NCI-H128 (cell line): ENCODE data around the gene ABCA3.
"Not testable (repeated sequence)": the region's sequence is repeated elsewhere in the genome, so short reads cannot be mapped to it uniquely, and the experiment has no call there.

Experiments
- DNase-seq: peaks from one replicate; lab custom pipeline; 2025; ENCODE audit not compliant: unreplicated experiment; lab: John Stamatoyannopoulos, UW

ABCA3 gene

GRCh38 chr16:2282262-2282661, 58.3 kb downstream of the ABCA3 start:
- DNase-seq, result no peak

- DNase-seq, result no peak
Observed at GRCh38 chr16:2280981-2281542, 59.5 kb downstream of the ABCA3 start.

- no peak for DNase-seq
Observed at GRCh38 chr16:2280461-2280860, 60.1 kb downstream of the ABCA3 start.

GRCh38 chr16:2278956-2279800, 61.4 kb downstream of the ABCA3 start:
- DNase-seq, result no peak

- no peak for DNase-seq
Observed at GRCh38 chr16:2278272-2278608, 62.3 kb downstream of the ABCA3 start.

DNA sequence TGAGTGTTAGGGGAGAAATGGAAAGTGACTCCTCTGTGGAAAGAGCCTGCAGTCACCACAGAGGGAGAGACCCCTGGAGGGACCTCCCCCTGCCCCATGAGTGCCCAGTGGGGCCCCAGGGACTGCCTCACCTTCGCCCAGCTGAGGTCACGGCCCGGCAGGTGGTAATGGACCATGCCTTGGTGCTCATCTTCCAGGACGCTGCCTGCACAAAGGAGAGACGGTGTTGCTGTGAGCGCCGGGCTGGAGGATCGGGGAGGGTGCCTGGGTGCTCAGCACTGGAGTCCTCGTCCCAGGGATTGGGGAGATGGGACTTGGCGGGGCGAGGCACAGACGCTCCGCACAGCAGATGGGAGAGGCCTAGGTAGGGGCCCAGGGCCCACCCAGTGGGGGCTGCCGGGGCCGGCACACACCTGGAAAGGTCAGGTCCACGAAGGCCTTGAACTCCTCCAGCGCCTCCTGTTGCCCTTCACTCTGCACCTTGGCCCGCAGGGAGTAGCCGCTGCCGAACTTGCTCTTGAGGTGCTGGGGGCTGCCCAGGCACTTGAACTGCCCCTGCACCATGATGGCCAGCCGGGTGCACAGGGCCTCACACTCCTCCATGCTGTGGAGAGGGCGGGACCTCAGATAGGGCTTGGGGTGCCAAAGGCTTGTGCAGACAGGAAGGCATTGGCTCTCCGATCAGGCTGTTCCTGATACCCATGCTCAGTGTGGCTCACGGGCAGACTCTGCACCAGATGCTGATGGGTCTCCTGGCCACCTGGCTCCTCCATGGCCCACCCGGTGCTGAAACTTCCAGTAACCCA, 62.9 kb downstream of the ABCA3 start:
- no peak for DNase-seq

DNA sequence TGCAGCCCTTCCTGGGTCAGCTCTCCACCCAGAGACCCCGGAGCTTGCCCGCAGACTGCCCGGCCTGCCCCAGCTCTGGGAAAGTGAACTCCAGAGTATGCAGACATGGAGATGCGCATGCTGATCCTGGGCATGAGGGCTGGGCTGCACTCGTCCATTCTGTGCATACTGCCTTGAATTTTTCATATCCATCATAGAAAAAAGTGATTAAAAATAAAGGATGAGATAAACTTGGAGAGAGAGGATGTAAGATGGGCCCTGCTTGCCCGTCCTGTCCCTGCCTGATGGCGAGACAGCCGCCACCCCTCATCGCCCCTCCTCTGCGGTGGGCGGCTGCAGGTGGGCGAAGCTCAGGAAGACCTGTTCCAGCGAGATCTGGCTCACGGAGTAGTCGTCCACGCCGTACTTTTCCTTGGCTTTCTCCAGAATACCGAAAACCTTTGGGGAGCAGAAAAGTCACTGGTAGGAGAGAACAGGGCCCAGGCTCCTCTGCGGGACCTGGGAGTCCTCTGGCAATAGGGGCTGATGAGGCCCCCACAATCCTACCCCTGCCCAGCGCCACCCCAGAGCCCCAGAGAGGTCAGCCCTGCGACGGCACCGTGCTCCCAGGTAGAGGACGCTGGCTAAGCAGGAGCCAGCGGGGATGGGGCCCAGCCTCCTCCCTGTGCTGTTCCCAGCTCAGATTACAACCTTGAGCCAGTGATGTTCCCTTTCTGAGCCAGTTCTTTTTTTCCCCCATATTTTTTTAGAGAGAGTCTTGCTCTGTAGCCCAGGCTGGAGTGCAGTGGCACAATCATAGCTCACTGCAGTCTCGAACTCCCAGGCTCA, 63.9 kb downstream of the ABCA3 start:
- DNase-seq, result no peak

DNA sequence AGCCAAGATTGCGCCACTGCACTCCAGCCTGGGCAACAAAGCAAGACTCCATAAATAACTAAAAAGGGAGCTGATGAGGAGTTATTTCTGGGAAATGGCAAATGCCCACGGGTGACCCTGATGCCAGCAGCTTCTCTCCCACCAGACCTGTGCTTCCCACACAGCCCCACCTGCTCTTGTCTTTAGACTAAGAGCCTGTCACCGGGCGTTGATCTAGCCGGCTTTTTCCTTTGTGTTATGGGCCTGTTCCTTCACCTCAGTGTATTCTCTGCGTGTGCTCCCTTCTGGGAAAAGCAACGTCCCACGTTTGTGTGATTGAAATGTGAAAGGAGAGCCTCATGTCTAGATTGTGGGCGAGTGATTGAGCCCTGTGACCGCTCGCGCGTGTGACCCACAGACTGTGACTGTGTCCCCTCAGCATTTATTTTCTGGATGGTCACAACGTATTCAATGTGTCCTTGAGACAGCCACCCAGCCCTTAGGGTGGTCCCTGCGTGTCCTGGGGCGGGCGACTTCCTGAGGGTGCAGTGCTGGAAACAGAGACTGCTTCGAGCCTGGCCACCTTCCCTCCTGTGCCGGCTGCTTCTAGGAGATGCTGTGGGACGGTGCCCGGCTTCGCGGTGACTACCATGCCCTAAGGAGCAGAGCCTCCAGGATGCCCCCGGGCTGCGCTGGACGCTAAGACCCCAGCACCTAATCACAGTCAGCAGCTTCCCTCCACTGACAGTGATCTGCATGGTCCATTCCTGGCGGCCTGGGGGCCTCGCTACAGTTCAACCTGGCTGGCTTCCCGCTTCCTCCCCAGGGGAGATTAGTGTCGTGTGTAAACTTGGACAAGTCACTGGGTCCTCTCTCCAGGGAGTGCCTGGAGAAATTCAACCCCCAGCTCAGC, 64.8 kb downstream of the ABCA3 start:
- DNase-seq, result no peak

GRCh38 chr16:2273931-2274330, 66.6 kb downstream of the ABCA3 start:
- no peak for DNase-seq

GRCh38 chr16:2273484-2273883, 67.0 kb downstream of the ABCA3 start:
- no peak for DNase-seq

- no peak for DNase-seq
Observed at GRCh38 chr16:2271848-2272461, 68.6 kb downstream of the ABCA3 start.

DNA sequence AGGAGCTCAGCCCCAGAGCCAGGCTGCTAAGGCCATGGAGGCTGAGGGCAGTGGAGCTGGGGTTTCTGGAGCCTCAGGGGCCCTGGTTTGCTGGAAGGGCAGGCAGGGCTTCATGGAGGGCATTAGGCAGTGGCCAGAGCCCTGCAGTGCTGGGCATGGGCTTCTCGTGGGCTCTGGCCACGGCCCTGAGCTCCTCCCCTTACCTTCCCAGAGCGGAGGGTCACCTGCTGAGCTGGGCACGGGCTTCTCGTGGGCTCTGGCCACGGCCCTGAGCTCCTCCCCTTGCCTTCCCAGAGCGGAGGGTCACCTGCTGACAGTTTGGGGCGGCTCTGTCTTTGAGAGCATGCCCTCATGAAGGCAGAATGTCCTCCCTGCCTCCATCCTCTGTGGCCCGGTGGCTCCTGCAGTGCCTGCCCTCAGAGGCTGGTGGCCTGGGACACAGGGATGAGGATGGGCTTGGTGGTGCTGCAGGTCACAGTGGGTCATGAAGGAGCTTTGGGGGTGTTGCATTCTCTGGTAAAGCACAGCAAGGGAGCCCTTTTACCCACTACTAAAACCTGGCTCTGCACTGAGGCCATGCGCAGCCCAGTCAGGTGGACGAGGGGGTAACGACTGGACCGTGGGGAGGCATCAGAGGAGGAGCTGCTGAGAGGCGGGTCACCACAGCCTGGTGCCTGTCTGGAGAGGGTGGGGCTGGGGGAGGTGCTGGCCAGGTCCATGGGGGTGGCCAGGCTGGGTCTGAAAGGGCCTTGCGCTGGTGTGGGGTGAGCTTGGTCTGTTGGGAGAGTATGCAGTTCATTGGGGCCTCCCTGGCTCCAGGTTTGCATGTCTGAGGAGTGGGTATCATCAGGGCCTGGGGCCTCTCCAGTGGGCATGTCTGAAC, 69.7 kb downstream of the ABCA3 start:
- no peak for DNase-seq

DNA sequence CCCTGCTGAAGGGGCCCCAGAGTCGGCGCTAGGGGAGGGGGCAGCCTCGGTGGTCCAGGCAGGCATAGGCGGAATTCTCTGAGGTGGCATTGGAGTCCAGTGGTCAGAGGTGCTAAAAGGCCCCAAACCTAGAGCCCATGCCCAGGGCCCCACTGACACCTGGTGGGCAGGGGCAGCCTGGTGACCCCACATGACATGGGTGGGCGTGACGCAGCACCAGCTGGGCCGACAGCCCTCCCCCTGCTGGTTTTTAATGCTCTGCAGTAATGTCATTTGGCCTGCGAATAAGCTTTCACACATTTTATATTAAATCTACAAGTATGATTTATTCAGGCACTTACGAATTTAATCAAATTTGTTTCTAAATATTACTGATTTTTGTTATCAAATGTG, 70.5 kb downstream of the ABCA3 start:
- DNase-seq, result no peak

GRCh38 chr16:2267913-2268666, 72.4 kb downstream of the ABCA3 start, which contains the start of gene RNPS1:
Gene RNPS1 (minus strand): TSS chr16:2268126. CDS start chr16:2264643, 3,483 bp downstream.
- peak; percentile 79 for DNase-seq

DNA sequence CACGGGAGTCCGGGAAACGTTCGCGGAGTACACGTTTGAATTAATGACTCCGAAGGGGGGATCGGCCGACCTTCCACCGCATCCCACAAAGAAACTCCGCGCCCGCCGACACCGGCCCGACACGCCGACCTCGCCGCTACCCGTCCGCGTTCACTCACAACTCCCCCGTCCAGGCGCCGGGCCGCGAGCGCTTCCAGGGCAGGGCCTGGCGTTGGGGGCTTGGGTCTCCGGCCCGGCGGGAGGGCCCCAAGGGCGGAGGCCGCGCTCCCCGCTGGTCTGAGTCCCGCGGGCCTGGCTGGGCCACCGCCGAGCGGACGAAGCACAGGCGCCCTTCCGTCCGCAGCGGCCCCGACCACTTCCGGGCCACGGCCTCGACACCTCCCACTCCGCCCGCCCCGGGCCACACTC, 73.0 kb downstream of the ABCA3 start:
- DNase-seq, result not testable (repeated sequence)

DNA sequence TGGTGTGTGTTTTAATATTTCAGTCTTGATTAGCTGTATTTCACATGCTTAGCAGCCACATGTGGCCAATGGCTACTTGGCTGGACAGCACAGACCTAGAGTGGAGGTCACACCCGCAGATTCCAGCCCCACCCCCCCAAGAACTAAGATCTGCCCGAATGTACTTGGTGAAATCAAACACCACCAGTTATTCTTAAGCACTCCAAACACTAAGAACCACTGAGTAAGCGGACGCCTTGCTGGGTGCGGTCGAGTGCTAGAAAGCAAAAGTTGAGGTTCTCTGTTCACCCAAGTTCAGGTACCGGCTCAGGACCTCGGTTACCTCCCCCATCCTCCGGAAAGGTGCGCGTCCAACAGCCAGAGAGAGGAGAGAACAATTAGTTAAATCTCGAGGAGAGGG, 73.6 kb downstream of the ABCA3 start:
- not testable (repeated sequence) for DNase-seq

DNA sequence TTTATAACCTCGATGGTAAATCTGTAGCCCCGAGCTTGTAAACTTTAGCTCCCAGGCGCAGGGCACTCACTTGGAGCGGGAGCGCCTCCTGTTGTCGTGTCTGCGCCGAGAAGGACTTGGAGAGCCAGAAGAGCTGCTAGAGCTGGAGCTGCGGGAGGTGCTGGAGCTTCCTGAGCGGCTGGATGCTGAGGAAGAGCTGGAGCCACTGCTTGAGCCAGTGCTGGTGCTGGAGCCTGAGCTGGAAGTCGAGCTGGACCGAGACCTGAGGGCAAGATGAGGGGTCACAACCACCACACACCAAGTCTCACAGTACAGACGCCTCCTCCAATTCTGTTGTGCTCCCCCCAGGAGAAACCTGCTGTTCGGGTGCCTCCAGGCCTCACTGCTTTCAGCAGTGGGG, 77.5 kb downstream of the ABCA3 start:
- not testable (repeated sequence) for DNase-seq

DNA sequence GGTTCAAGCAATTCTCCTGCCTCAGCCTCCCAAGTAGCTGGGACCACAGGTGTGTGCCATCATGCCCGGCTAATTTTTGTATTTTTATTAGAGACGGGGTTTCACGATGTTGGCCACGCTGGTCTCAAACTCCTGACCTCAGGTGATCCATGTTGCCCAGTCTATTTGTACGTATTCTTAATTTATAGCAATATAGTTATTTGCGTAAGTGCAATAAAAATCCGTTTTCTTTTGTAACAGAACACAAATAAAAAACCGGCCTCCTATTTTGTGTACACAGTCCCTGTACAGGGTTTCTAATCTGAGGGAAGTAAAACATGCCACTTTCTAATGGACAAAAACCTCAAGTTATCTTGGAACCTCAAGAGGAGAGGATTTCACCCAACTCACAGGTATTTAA, 80.3 kb downstream of the ABCA3 start:
- no peak for DNase-seq
